ENCODE results near the gene CLDN7. TPM values are rescaled to one million over a fixed set of nuclear protein-coding genes. Genes with fewer than 3 reads are reported as not detected.

Gene CLDN7
- total RNA-seq, 1 donor from 2014 or later: 0.94 TPM

GRCh38 chr17:7226721-7227710 is 35.3 kb downstream of the CLDN7 start:
- DNase-seq (no peak), ATAC-seq (ENCODE audit: poor library complexity) (no peak)
- intact Hi-C loops (cut with DNase I): no loop called here

DNA sequence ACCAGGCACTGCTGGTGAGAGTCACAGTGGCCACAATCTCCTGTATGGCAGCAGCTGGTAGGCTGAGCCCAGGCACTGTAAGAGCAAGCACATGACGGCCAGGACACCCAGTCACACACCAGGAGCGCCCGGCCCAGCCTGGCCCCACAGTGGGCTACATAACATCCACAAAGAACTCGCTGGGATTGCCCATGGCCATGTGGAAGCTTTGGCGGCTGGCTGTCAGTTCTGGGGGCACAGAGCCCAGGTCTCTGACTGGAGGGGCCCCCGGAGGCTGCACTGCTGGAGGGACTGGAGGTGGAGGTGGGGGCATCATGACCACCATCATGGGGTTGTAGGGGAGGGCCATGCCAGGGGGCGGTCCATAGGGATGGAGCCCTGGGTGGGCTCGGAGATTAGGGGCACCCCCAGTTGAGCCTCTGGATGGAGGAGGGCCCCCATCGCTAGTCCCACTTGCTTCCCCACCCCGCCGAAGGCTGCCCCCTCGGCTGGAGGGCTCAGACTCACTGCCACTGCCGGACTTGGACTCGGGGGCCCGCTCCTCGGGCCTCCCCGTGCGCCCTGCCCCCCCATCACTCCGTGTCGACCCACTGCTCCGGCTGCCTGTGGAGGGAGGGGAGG is 36.5 kb downstream of the CLDN7 start:
- ATAC-seq (ENCODE audit: poor library complexity) (peak; percentile 29), DNase-seq (no peak)
- intact Hi-C loops (cut with DNase I): no loop called here

DNA sequence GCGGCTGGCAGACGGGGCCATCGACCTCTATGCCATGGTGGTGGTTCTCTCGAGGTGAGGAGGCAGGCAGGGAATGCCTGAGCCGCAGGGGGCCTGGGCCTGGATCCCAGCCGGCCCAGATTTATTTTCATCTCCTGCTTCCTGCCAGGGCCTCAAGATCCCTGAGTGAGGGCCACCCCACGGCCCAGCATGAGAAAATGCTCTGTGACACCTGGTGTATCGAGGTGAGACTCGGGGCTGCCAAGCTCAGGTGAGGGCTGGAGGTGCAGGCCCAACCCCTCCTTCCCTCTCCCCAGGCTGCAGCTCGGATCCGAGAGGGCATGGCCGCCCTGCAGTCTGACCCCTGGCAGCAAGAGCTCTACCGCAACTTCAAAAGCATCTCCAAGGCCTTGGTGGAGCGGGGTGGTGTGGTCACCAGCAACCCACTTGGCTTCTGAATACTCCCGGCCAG is 37.6 kb downstream of the CLDN7 start:
- intact Hi-C loops (cut with DNase I): no loop called here
- no peak for ATAC-seq (ENCODE audit: poor library complexity)
- DNase-seq: peak; percentile 42

DNA sequence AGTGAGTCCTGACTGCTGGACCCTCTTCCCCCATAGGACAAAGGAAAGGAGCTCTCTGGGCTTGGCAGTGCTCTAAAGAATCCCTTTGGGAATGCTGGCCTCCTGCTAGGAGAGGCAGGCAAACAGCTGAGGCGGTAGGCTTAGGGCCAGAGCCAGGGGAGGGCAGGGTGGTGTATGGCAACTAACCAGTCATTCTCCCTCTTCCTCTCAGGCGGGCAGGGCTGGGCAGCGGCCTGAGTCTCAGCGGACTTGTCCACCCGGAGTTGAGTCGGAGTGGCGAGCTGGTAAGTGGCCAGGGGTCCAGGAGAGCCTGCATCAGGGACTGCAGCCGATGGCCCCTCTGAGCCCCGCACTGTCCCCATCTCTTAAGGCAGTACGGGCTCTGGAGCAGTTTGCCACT is 38.2 kb downstream of the CLDN7 start:
- no peak for ATAC-seq (ENCODE audit: poor library complexity)
- peak; percentile 50 for DNase-seq
- intact Hi-C loops (cut with DNase I): no loop called here

DNA sequence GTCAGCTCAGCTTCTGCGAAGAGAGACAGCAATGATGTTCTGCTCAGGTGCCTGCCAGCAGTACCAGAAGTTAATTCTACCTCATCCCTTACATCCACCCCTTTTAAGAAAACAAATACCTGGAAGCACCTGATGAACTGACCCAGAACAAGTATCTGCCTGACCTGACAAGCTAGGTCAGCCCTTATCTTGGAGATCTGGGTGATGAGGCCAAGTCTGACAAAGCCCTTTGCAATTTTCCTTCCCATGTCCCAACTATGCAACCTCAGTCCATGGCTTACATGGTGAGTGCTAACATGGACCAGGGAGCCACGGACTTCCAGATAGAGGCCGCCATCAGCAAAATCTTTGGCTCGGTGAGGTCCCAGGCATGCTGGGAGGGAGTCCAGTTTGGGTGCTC is 38.9 kb downstream of the CLDN7 start:
- DNase-seq: no peak
- intact Hi-C loops (cut with DNase I): no loop called here
- no peak for ATAC-seq (ENCODE audit: poor library complexity)

DNA sequence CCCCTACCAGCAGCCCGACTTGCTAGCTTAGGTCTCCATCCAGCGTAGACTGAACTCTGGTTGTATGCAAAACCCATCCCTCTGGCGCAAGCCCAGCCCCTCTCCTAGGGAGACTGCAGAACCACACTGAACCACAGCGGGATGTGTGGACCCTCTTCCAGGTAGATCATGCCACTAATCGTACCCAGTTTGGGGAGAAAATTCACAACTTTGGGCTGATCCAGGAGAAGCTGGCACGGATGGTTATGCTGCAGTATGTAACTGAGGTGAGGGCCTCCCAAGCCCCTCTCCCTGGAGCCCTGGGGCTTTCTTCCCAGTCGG is 39.3 kb downstream of the CLDN7 start:
- intact Hi-C loops (cut with DNase I): no loop called here
- DNase-seq: peak; percentile 30

GRCh38 chr17:7222093-7222971 is 39.9 kb downstream of the CLDN7 start:
- peak; percentile 38 for DNase-seq
- intact Hi-C loops (cut with DNase I): no loop called here

More for the DNA sequence above, 39.3 kb downstream of the CLDN7 start:
- ATAC-seq (ENCODE audit: poor library complexity): no peak

GRCh38 chr17:7221278-7222092 is 40.8 kb downstream of the CLDN7 start:
- no peak for ATAC-seq (ENCODE audit: poor library complexity)

More at GRCh38 chr17:7222093-7222971, 39.9 kb downstream of the CLDN7 start:
- ATAC-seq (ENCODE audit: poor library complexity): no peak

DNA sequence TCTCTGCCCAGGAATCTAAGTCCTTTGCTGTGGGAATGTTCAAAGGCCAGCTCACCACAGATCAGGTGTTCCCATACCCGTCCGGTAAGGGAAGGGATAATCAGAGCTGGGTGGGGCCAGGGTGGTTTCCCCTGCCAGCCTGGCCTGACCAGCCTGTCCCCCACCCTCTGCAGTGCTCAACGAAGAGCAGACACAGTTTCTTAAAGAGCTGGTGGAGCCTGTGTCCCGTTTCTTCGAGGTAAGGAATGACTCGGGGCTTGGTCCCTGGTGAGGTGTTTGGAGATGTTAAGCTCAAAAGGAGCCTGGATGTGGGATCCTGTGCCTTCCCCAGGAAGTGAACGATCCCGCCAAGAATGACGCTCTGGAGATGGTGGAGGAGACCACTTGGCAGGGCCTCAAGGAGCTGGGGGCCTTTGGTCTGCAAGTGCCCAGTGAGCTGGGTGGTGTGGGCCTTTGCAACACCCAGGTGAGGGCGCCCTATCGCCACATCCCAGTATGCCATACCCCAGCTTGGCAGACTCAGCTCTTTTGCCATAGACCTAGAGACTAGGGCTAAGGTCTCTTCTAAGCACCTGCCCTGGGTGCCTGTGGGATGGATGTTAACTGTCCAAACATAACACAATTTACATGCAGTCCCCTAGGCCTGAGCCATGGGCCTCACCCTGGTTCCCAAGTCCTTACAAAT is 41.5 kb downstream of the CLDN7 start:
- ATAC-seq (ENCODE audit: poor library complexity): peak; percentile 5
- peak; percentile 60 for DNase-seq
- intact Hi-C loops (cut with DNase I): no loop called here

More at GRCh38 chr17:7221278-7222092, 40.8 kb downstream of the CLDN7 start:
- intact Hi-C loops (cut with DNase I): no loop called here
- peak; percentile 29 for DNase-seq

DNA sequence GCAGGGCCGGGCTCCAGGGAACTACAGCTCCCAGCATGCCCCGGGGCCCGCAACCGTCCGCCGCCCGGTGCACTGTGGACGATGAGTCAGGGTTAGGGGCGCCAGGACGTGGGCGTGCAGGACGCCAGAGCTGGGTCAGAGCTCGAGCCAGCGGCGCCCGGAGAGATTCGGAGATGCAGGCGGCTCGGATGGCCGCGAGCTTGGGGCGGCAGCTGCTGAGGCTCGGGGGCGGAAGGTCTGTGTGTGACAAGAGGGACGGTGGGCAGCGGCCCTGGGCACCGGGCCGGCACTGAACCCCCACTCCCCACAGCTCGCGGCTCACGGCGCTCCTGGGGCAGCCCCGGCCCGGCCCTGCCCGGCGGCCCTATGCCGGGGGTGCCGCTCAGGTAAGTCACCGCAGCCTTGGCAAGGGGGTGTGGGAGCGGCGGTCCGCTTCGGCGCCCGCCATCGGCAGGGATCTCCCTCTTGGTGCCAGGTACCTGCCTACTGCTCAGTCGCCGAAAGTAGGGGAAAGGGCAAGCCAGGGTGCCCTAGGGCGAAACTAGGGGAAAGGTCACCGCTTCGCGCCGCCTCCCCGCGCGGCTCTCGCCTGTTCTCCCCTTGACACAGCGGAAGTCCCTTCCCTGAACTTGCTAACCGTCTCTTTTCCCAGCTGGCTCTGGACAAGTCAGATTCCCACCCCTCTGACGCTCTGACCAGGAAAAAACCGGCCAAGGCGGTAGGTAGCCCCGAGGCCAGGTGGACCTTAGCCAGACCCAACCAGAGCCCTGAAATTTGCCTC is 42.3 kb downstream of the CLDN7 start, which contains the start of the genes ACADVL and DLG4:
TSS of gene ACADVL (plus strand) at position 127 of the 781 bp plus-strand sequence. CDS start at position 174, 47 bp downstream.
TSS of gene DLG4 (minus strand) at position 25 of the 781 bp plus-strand sequence.
- peak; percentile 97 for DNase-seq
- peak; percentile 85 for ATAC-seq (ENCODE audit: poor library complexity)
- intact Hi-C loops (cut with DNase I): no loop called here

GRCh38 chr17:7219229-7219811 is 43.0 kb downstream of the CLDN7 start:
- no peak for ATAC-seq (ENCODE audit: poor library complexity)
- intact Hi-C loops (cut with DNase I): no loop called here
- DNase-seq: peak; percentile 5

DNA sequence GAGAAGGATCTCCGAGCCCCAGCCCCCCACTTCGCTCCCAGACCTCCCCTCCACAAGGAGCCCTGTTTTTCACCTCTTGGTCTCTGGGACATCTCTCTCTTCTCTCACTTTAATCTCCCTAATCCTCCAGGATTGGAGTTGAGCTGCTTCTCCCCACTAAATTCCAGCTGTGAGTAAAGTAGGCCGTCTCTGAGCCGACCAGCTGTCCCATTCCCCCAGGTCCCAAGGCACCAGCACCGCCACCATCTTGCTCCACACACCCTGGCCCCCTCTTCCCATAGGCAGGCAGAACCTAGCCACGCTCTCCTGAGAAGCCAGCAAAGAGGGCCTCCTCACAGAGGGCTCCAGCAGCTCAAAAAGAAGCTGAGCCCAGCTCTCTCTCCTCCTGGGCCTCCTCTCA is 43.5 kb downstream of the CLDN7 start:
- DNase-seq: peak; percentile 26
- intact Hi-C loops (cut with DNase I): no loop called here
- no peak for ATAC-seq (ENCODE audit: poor library complexity)

DNA sequence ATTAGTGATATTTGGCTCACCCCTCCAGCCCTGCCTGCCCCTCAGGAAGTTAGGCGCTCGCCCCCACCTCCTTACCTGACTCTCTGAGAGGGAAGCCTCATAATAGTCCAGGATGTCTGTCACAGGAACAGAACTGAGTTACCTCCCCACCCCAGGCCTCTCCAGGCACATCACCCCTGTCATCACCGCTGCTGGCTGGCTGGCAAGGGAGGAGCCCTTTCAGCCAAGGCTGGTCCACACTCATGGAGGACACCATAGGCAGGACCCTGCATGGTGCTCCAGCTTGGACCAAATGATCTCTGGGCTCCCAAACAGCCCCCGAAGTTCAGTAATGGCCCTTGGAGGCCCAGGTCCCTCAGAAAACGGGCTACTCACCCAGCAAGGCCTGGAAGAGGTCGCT is 44.1 kb downstream of the CLDN7 start:
- DNase-seq (peak; percentile 51), ATAC-seq (ENCODE audit: poor library complexity) (no peak)
- intact Hi-C loops (cut with DNase I): no loop called here

DNA sequence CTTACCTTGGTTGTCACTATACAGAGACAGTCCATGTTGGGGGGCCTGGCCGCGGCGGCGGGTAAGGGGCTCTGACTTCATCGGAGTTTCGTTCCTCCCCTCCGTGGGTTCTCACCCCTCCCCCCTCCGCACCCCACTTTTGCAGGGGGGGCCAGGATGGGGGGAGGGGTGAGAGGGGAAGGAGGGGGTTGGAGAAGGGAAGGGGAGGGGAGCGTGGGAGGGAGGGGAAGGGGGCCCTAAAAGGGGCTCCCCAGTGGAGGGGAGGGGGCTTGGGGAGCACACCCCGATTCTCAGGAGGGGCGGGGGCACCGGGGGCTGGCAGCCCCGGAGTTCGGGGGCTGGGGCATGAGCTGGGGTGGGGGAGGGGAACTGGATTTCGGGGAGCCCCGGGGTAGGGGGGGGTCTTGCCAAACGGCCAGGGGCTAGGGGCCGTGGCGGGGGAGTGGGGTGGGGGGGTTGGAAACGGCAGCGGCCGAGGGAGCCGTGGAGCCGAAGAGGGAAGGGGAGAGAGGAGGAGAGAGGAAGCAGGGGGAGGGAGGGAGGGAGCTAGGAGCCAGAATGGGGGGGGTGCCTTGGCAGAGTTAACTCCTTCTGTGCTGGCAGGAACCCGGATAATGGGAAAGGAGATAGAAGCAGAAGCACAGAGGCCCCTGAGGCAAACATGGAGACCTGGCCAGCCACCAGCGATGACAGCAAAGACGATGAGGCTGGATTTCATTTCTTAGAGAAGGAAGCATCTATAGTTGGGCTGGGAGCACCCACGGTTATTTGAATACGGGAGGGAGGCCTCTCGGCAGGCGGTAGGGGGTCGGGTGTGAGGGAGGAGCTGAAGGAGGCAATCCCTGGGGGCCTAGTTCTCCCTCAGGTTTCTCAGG is 44.9 kb downstream of the CLDN7 start:
- peak; percentile 64 for DNase-seq
- intact Hi-C loops (cut with DNase I): no loop called here

More for the DNA sequence above, 44.9 kb downstream of the CLDN7 start:
- no peak for ATAC-seq (ENCODE audit: poor library complexity)

Measured in Right ventricle myocardium superior (tissue), 1 donor.